22Rv1 (cell line): ENCODE results near the gene GABRG3.

ENCODE experiments used
- H3K27ac ChIP-seq: fragments of 450-650 bp; 2 replicates; pipeline ENCODE4 v1.5.1; 2017
- CTCF ChIP-seq: fragments of 450-650 bp; IDR thresholded peaks from 2 replicates; pipeline ENCODE4 v1.5.1; 2017; ENCODE audit warnings: mild to moderate bottlenecking
- ZFX ChIP-seq: fragments of 450-650 bp; IDR thresholded peaks from 2 replicates; pipeline ENCODE4 v1.6.1; 2017; ENCODE audit warnings: antibody characterized with exemption, borderline replicate concordance

The GABRG3 gene

GRCh38 chr15:27585041-27585640 is 614.2 kb downstream of the GABRG3 start:
- no peak overlapping the region for H3K27ac ChIP-seq
- TF ChIP-seq ZFX (no peak), CTCF (no peak)

DNA sequence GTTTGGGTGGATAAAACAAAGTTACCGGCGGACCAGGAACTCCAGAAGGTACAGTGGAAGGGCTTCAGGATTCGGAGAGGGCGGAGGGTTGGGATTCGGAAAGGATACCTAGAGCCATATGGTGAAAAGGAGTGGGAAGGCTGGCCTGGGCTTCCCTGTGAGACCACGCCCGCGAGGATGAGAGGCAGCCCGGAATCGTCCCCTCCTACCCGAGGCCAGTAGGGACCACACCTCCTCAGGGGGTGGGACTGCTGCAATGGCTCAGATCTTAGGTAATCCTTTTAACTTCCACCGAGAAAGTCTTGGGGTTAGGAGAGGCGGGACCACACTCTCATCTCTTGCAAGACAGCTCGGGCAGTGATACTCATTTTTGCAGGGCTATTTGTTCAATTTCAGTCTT is 616.8 kb downstream of the GABRG3 start:
- TF ChIP-seq ZFX (no peak), CTCF (no peak)
- H3K27ac ChIP-seq = no peak overlapping the region

GRCh38 chr15:27589260-27589659 is 618.3 kb downstream of the GABRG3 start:
- TF ChIP-seq ZFX = no peak
- no peak for TF ChIP-seq CTCF
- H3K27ac ChIP-seq = no peak overlapping the region

GRCh38 chr15:27589782-27590181 is 618.8 kb downstream of the GABRG3 start:
- TF ChIP-seq CTCF (no peak), ZFX (no peak)
- no peak overlapping the region for H3K27ac ChIP-seq
